Aorta (tissue), 5 donors: ENCODE results near the gene RPTOR. TPM values are rescaled to one million over a fixed set of nuclear protein-coding genes. Genes with fewer than 3 reads are reported as not detected.

Experiments used
- ATAC-seq: fragments of 200-7000 bp; cut with Tn5 transposase; one replicate; pipeline ENCODE4 v1.9.1; 2022; ENCODE audit warnings: moderate library complexity; ENCODE audit not compliant: low FRiP score
- DNase-seq, 2 donors: peaks; one replicate each; pipeline ENCODE4 v3.0.0-alpha.2; 2020
- H3K27ac ChIP-seq, 2 donors: one replicate each; pipeline ENCODE4 v1.5.1; 2013; ENCODE audit warnings: low read length in 2 of 2, mild to moderate bottlenecking in 2 of 2, moderate library complexity in 2 of 2, control low read depth in 1 of 2, inconsistent platforms in 1 of 2, low read depth in 1 of 2
- H3K27me3 ChIP-seq, 2 donors: one replicate each; pipeline ENCODE4 v1.6.1; 2013; ENCODE audit warnings: control low read depth in 1 of 2, low read length in 1 of 2, mild to moderate bottlenecking in 1 of 2, moderate library complexity in 1 of 2; ENCODE audit not compliant: insufficient read depth in 2 of 2, control insufficient read depth in 1 of 2
- H3K36me3 ChIP-seq, 2 donors: one replicate each; pipeline ENCODE4 v1.6.1; 2013; ENCODE audit warnings: control low read depth in 1 of 2, low read length in 1 of 2, mild to moderate bottlenecking in 1 of 2; ENCODE audit not compliant: insufficient read depth in 2 of 2, control insufficient read depth in 1 of 2
- H3K4me1 ChIP-seq, 2 donors: one replicate each; pipeline ENCODE4 v1.6.1; 2013; ENCODE audit warnings: low read length in 2 of 2, control low read depth in 1 of 2, mild to moderate bottlenecking in 1 of 2, moderate library complexity in 1 of 2; ENCODE audit not compliant: insufficient read depth in 2 of 2, control insufficient read depth in 1 of 2
- H3K4me3 ChIP-seq, 2 donors: one replicate each; pipeline ENCODE4 v1.5.1; 2013; ENCODE audit warnings: low read length in 2 of 2, control low read depth in 1 of 2, mild to moderate bottlenecking in 1 of 2
- H3K9me3 ChIP-seq: one replicate; pipeline ENCODE4 v1.6.1; 2013; ENCODE audit warnings: mild to moderate bottlenecking, low read length; ENCODE audit not compliant: control insufficient read depth
- WGBS, 2 donors: extraction: QIAGEN DNeasy Blood & Tissue Kit; methylation state at CpG; one replicate each; pipeline ENCODE4 v1.1.7; 2013; 5-methylcytosine and 5-hydroxymethylcytosine counted together
- intact Hi-C, 2 donors: fragments of 100-400 bp; cut with DNase I; formaldehyde crosslinking; loops; one replicate each; pipeline versions ENCODE4 v1.14.2 to v1.15.0; 2022
- polyA plus RNA-seq, 2 donors: library from polyadenylated mRNA; stranded (reverse); fragments of 200-250 nt; gene quantifications; one replicate each; pipeline ENCODE4 v1.2.3, GENCODE V29; 2013
- total RNA-seq, 2 donors: library from RNA; stranded (reverse); fragmentation: NEBNext Ultra II Directional; extraction: Animal tissue kit (Norgen Biotek cat#: 25700); gene quantifications; one replicate each; pipeline ENCODE4 v1.2.1, GENCODE V29; 2021
- donor health status: healthy with polysubstance abuse.
- donor health status: Bipolar disorder and iron deficiency.
- donor health status: DM: no; HTN: no; CAD: no.
- donor health status: DM: no; HTN: no; CAD: no.
- donor health status: DM: yes; HTN: yes; CAD: no.

Gene RPTOR
- total and polyA plus RNA-seq, 4 donors: 2.1 to 31.4 (median 18.6) TPM

DNA sequence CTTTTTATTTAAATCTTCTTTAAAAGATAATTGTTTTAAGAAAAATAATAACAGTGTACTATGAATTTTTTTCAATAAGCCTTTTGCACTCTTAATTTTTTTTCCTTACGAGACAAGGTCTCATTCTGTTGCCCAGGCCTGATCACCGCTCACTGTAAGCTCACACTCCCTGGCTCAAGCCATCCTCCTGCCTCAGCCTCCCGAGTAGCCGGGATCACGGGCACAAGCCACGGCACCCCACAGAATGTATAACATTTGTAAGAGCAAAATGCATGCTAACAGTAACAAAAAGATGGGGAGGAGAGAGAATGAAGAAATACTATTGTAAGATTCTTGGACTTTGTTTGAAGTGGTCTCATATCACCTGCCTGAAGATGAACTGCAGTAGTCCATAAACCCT, 320.1 kb downstream of the RPTOR start:
- no peaks in the 10 kb centered on the region for H3K36me3 ChIP-seq
- H3K27ac ChIP-seq: no peak overlapping the region
- DNase-seq: peak in 1 of 2 donors; percentile 27
- intact Hi-C loops: loop anchor here (5.0 kb wide), 2 partner anchors 103 to 118 kb away; no protein-coding TSS in a partner anchor
- no peaks in the 10 kb centered on the region for H3K4me1 ChIP-seq
- no peaks in the 10 kb centered on the region for H3K9me3 ChIP-seq
- no peak for ATAC-seq
- 97 to 98% methylated on average over 6 of the region's 6 CpGs for WGBS, 2 donors
- H3K27me3 ChIP-seq: no peaks in the 10 kb centered on the region
- H3K4me3 ChIP-seq: no peak overlapping the region

DNA sequence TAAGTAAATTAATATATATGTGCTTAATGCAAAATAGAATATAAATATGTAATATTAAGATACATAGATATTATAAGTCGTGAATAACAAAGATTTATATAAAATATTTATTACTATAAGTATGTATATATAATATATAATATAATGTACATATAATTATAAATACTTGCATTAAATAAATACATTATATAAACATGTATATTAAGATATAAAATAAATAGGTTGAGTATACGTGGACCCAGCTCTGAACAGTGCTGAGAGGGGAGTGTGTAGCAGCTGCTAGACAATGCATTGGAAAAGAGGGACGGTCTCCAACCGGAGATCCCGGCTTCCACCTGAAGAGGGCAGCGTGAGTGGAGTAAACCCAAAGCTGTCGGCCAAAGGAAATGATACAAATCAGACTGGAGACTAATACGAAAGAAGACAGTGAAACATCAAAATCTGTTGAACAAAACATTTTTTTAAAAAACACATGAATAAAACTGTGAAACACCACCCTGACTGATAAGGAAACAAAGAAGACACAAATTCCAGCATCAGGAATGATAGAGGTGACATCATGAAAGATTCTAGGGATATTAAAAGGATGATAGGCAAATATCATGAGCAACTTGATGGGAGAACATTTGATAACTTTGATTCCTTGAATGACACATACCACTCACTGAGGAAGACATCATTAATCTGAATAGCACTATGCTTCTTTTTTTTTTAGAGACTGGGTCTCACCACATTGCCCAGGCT, 321.6 kb downstream of the RPTOR start:
- intact Hi-C loops: loop anchor here (5.0 kb wide), 1 partner anchor 116 kb away; no protein-coding TSS in a partner anchor
- ATAC-seq (no peak), DNase-seq (peak; percentile 81 to 90)
- Histone ChIP-seq H3K36me3 (no peaks in the 10 kb centered on the region), H3K27me3 (no peaks in the 10 kb centered on the region), H3K9me3 (no peaks in the 10 kb centered on the region), H3K4me3 (no peak overlapping the region), H3K27ac (no peak overlapping the region), H3K4me1 (no peaks in the 10 kb centered on the region)
- WGBS, 2 donors: 14 to 16% methylated on average over 8 of the region's 8 CpGs

DNA sequence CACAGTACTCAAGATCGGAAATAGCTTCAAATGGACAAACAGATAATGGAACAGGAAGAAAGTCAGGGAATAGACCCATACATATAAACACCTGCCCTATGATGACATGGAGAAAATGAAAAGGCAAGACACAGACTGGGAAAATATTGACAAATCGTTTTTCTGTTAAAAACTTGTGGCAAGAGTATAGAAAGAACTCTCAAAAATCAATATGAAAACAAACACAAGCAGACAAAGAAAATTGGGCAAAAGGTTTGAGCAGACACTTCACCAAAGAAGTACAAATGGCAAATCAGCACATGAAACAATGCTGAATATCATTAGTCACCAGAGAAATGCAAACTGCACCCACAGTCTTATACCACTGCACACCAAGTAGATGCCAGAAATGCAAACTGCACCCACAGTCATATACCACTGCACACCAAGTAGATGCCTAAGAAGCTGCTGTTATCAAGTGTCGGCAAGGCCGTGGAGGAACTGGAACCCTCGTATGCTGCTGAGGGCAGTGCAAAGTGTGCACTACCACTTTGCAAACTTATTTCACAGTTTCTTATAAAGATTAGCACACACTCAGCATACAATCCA, 323.5 kb downstream of the RPTOR start:
- intact Hi-C loops: loop anchor here (5.0 kb wide), 1 partner anchor 114 kb away; no protein-coding TSS in a partner anchor
- H3K4me1 ChIP-seq: no peaks in the 10 kb centered on the region
- no peaks in the 10 kb centered on the region for H3K36me3 ChIP-seq
- H3K4me3 ChIP-seq: no peak overlapping the region
- WGBS, 2 donors: 94 to 96% methylated on average over 5 of the region's 5 CpGs
- DNase-seq: no peak
- no peaks in the 10 kb centered on the region for H3K27me3 ChIP-seq
- no peaks in the 10 kb centered on the region for H3K9me3 ChIP-seq
- no peak overlapping the region for H3K27ac ChIP-seq
- no peak for ATAC-seq

DNA sequence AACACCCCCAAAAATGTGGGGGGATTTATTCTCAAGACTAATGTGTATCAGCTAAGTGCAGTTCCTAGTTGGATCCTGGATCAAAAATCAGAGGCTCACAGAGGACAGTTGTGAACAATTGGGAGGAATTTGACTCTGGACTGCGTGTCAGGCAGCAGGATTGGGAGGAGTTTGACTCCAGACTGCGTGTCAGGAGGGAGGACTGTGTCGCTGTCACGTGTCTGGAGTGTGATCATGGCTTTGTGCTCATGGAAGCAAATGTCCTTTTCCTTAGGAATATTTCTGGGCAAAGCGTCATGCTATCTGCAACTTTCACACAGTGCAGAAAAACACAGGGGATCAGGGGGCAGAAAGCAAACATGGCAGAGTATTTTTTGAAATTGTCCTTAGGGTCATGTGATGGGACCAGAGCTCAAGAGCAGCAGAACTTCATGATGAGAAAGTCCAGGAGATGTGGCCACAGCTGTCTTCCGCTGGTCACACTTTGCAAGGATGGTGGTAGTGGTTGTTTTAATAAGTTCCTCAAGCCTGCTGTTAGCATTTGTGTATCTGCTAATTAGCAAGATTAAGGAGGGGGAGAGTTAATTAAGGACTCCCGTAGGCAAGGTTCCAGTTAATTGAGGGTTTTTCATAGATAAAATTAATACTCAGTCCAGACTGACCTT, 325.0 kb downstream of the RPTOR start:
- DNase-seq (peak in 1 of 2 donors; percentile 42), ATAC-seq (no peak)
- Histone ChIP-seq H3K27ac (no peak overlapping the region), H3K4me1 (no peaks in the 10 kb centered on the region), H3K36me3 (no peaks in the 10 kb centered on the region), H3K4me3 (no peak overlapping the region), H3K9me3 (no peaks in the 10 kb centered on the region), H3K27me3 (no peaks in the 10 kb centered on the region)
- intact Hi-C loops: loop anchor here (5.0 kb wide), 1 partner anchor 113 kb away; no protein-coding TSS in a partner anchor
- 90 to 91% methylated on average over 7 of the region's 7 CpGs for WGBS, 2 donors

DNA sequence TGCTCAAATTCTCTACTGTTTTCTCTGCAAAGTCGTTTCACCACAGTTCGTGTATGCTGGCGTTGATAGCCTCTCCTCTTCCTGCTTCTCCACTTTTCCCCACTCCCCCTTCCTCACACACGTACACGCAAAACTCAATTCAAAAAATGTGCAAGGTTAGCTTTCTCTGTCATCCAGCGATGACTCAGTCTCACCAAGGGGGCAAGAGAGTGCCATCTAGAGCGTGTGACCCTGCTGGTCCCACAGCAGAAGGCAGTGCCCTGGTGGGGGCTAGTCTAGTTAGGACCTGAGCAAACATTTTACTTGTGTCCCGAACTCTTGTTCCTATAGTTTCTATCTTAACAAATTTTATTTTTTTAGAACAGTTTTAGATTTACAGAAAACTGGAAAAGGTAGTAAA, 325.8 kb downstream of the RPTOR start:
- WGBS, 2 donors: 81 to 88% methylated on average over 8 of the region's 8 CpGs
- ATAC-seq: no peak
- H3K36me3 ChIP-seq: no peaks in the 10 kb centered on the region
- no peaks in the 10 kb centered on the region for H3K27me3 ChIP-seq
- no peak overlapping the region for H3K4me3 ChIP-seq
- H3K27ac ChIP-seq: no peak overlapping the region
- no peak for DNase-seq
- intact Hi-C loops: no loop called here
- H3K4me1 ChIP-seq: no peaks in the 10 kb centered on the region
- H3K9me3 ChIP-seq: no peaks in the 10 kb centered on the region

DNA sequence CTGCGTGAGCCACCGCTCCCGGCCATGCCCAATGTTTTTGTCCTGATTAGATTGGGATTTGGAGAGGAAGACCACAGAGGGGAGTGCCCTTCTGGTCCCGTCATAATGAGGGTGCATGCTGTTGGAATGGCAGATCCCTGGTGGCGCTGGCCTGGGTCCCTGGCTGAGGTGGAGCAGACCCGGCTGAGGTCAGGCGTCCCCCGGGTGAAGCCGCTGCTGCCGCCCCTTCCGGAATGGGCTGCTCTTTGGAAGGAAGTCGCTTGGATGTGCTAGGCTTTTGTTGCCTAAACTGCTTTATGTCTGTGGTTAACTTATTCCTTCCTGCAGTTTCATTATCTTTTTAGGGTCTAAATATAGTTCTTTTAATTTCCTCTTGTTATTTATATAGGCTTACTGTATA, 326.7 kb downstream of the RPTOR start:
- Histone ChIP-seq H3K4me3 (no peak overlapping the region), H3K4me1 (no peaks in the 10 kb centered on the region), H3K36me3 (no peaks in the 10 kb centered on the region), H3K27ac (no peak overlapping the region), H3K9me3 (no peaks in the 10 kb centered on the region), H3K27me3 (no peaks in the 10 kb centered on the region)
- DNase-seq: peak in 1 of 2 donors; percentile 69
- intact Hi-C loops: no loop called here
- 87 to 91% methylated on average over 12 of the region's 12 CpGs for WGBS, 2 donors
- ATAC-seq: no peak

DNA sequence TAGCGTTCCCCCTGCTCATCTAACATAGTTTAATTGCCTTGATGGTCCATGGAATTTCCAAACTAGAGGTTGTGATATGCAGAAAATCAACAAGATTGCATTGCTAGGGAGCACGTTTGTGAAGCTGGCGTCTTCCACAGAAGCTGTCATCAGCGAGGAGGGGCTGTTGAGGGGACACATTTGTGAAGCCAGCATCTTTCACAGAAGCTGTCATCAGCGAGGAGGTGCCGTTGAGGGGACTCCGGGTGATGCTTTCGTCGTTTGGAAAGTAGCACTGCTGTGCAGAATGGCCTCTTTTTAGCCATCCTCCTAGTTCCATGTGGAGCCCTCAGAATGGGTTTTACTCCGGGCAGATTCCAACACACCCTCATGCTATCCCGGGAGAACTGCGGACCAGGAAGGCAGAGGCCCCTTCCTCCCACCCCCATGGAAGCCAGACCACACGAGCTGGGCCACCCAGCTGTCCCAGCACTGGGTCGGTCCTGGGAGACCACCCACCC, 327.4 kb downstream of the RPTOR start:
- no peak overlapping the region for H3K27ac ChIP-seq
- intact Hi-C loops: no loop called here
- H3K4me1 ChIP-seq: no peaks in the 10 kb centered on the region
- no peak for ATAC-seq
- no peak overlapping the region for H3K4me3 ChIP-seq
- H3K36me3 ChIP-seq: no peaks in the 10 kb centered on the region
- DNase-seq: no peak
- 80 to 84% methylated on average over 14 of the region's 14 CpGs for WGBS, 2 donors
- no peaks in the 10 kb centered on the region for H3K9me3 ChIP-seq
- H3K27me3 ChIP-seq: no peaks in the 10 kb centered on the region

DNA sequence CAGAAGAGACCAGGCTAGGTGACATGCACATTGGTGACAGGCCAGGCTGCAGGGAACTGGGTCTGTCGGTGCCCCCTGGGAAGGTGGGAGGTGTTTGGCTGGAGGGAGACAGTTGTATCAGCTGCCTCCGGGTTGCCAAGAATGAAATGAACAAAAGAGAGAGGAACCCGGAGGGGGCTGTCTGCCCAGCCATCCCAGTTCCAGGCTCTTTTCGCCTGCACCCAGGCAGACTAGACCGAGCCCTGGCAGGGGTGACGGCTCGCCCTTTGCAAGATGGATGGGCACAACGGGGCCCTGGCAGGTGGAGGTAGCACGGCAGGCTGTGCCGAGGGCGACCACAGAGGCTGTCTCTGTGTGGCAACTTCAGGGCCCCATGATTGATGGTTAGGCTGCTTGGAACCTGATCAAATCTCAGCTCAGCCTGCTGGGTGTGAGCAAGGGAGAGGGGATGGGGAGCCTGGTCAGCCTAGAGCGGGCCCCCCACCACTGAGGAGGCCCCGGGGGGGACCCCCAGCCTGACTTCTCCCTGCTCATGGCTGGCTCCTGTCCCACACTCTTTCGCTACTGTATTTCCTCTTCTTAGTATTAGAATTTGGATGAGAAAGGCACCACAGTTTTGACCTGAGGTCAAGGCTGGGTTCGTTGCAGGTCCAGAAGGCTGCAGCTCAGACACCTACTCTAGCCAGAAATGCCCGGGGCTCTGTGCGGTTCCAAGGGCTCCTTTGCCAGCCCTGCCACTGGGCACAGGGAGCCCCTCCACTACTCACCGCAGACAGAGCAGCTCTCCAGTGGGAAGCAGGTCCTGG, 328.1 kb downstream of the RPTOR start:
- H3K36me3 ChIP-seq: no peaks in the 10 kb centered on the region
- intact Hi-C loops: no loop called here
- 67 to 75% methylated on average over 18 of the region's 18 CpGs for WGBS, 2 donors
- no peak overlapping the region for H3K27ac ChIP-seq
- no peaks in the 10 kb centered on the region for H3K4me1 ChIP-seq
- no peak for ATAC-seq
- no peaks in the 10 kb centered on the region for H3K27me3 ChIP-seq
- H3K9me3 ChIP-seq: no peaks in the 10 kb centered on the region
- no peak overlapping the region for H3K4me3 ChIP-seq
- DNase-seq: peak in 1 of 2 donors; percentile 51
